Choroid plexus epithelial cell (primary cell): Measurements from ENCODE around the gene ZDHHC14.

Experiments used
- DNase-seq: peaks from one replicate; pipeline ENCODE4 v3.0.0-alpha.2; 2010; ENCODE audit warnings: low read depth
- H3K4me3 ChIP-seq: 2 replicates; pipeline ENCODE4 v1.5.1; 2011; ENCODE audit warnings: low read depth, mild to moderate bottlenecking, control low read depth, low read length, moderate library complexity
- CTCF ChIP-seq: conservative IDR thresholded peaks from 2 replicates; pipeline ENCODE4 v1.5.1; 2011; ENCODE audit warnings: low read depth, mild to moderate bottlenecking, control low read depth, inconsistent platforms, low read length, moderate library complexity

ZDHHC14 gene

GRCh38 chr6:157528931-157529653 is 148.1 kb downstream of the ZDHHC14 start:
- no peak overlapping the region for H3K4me3 ChIP-seq
- DNase-seq: peak; percentile 66
- no peak for TF ChIP-seq CTCF

GRCh38 chr6:157529654-157530039 is 148.7 kb downstream of the ZDHHC14 start:
- DNase-seq: no peak
- H3K4me3 ChIP-seq: no peak overlapping the region
- no peak for TF ChIP-seq CTCF

GRCh38 chr6:157530126-157530525 is 149.1 kb downstream of the ZDHHC14 start:
- DNase-seq: no peak
- TF ChIP-seq CTCF: no peak

GRCh38 chr6:157530724-157531168 is 149.8 kb downstream of the ZDHHC14 start:
- H3K4me3 ChIP-seq: no peak overlapping the region
- no peak for TF ChIP-seq CTCF
- no peak for DNase-seq

More at GRCh38 chr6:157530126-157530525, 149.1 kb downstream of the ZDHHC14 start:
- H3K4me3 ChIP-seq: no peak overlapping the region

- H3K4me3 ChIP-seq: no peak overlapping the region
- TF ChIP-seq CTCF: no peak
- DNase-seq: no peak
Observed at GRCh38 chr6:157531169-157531985, 150.4 kb downstream of the ZDHHC14 start.

GRCh38 chr6:157531986-157532365 is 151.0 kb downstream of the ZDHHC14 start:
- H3K4me3 ChIP-seq: no peak overlapping the region
- TF ChIP-seq CTCF: no peak
- no peak for DNase-seq
